Upper lobe of left lung (tissue), 4 donors: ENCODE data around the gene SLC4A4.

ENCODE experiments used
- EP300 ChIP-seq, 4 donors: sonication (generic); formaldehyde crosslinking; IDR thresholded peaks; one replicate each; pipeline ENCODE4 v1.5.1; 2017; ENCODE audit warnings: antibody characterized with exemption in 4 of 4, control low read depth in 2 of 4
- POLR2A ChIP-seq, 4 donors: fragments of 450-650 bp; IDR thresholded peaks; one replicate each; pipeline ENCODE4 v1.5.1; 2016 to 2017; ENCODE audit warnings: antibody characterized with exemption in 4 of 4, mild to moderate bottlenecking in 2 of 4
- POLR2AphosphoS5 ChIP-seq, 2 donors: sonication (generic); formaldehyde crosslinking; IDR thresholded peaks; one replicate each; pipeline ENCODE4 v1.5.1; 2017; ENCODE audit warnings: antibody characterized with exemption in 2 of 2
- TF ChIP-seq, protein P1 (sequence below), 6 experiments: fragments of 450-650 bp in 4 of 6; fragments of 200-600 bp in 2 of 6; sonication (generic) in 2 of 6; IDR thresholded peaks; one replicate each; pipeline ENCODE4 v1.5.1; 2016 to 2019; ENCODE audit warnings: antibody characterized with exemption in 6 of 6

DNA sequence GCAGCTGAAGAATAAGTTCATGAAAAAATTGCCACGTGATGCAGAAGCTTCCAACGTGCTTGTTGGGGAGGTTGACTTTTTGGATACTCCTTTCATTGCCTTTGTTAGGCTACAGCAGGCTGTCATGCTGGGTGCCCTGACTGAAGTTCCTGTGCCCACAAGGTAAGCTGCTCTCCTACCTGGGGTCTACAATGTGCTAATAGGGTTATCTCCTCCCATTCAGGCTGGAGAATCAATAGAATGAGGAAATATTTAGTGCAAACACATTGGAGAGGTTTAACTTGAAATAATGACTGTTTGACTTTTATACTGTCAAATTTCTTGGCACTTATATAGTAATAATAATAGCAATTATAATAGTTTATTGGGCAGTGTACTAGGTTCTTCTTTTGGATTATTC, 101.8 kb downstream of the SLC4A4 start:
- TF ChIP-seq, protein P1, sequence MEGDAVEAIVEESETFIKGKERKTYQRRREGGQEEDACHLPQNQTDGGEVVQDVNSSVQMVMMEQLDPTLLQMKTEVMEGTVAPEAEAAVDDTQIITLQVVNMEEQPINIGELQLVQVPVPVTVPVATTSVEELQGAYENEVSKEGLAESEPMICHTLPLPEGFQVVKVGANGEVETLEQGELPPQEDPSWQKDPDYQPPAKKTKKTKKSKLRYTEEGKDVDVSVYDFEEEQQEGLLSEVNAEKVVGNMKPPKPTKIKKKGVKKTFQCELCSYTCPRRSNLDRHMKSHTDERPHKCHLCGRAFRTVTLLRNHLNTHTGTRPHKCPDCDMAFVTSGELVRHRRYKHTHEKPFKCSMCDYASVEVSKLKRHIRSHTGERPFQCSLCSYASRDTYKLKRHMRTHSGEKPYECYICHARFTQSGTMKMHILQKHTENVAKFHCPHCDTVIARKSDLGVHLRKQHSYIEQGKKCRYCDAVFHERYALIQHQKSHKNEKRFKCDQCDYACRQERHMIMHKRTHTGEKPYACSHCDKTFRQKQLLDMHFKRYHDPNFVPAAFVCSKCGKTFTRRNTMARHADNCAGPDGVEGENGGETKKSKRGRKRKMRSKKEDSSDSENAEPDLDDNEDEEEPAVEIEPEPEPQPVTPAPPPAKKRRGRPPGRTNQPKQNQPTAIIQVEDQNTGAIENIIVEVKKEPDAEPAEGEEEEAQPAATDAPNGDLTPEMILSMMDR (IDR thresholded peaks at IDR 0.05) = no peak
- TF ChIP-seq POLR2A (IDR thresholded peaks at IDR 0.05) = no peak
- TF ChIP-seq EP300 (IDR thresholded peaks at IDR 0.05) = no peak
- no peak for TF ChIP-seq POLR2AphosphoS5 (IDR thresholded peaks at IDR 0.05)
